GM12873 (cell line): Measurements from ENCODE around the gene TXN.

Experiments used
- TF ChIP-seq, protein P1 (sequence below): IDR thresholded peaks from 2 replicates; pipeline ENCODE4 v1.5.1; 2012; ENCODE audit warnings: low read depth, mild to moderate bottlenecking, moderate library complexity, low read length, control low read depth; ENCODE audit not compliant: insufficient read depth; ENCODE audit errors: missing control alignments

Gene TXN

GRCh38 chr9:110248361-110248760 is 7.9 kb downstream of the TXN start:
- TF ChIP-seq, protein P1, sequence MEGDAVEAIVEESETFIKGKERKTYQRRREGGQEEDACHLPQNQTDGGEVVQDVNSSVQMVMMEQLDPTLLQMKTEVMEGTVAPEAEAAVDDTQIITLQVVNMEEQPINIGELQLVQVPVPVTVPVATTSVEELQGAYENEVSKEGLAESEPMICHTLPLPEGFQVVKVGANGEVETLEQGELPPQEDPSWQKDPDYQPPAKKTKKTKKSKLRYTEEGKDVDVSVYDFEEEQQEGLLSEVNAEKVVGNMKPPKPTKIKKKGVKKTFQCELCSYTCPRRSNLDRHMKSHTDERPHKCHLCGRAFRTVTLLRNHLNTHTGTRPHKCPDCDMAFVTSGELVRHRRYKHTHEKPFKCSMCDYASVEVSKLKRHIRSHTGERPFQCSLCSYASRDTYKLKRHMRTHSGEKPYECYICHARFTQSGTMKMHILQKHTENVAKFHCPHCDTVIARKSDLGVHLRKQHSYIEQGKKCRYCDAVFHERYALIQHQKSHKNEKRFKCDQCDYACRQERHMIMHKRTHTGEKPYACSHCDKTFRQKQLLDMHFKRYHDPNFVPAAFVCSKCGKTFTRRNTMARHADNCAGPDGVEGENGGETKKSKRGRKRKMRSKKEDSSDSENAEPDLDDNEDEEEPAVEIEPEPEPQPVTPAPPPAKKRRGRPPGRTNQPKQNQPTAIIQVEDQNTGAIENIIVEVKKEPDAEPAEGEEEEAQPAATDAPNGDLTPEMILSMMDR, result no peak

GRCh38 chr9:110246214-110246613 is 10.1 kb downstream of the TXN start:
- TF ChIP-seq, protein P1, result no peak

DNA sequence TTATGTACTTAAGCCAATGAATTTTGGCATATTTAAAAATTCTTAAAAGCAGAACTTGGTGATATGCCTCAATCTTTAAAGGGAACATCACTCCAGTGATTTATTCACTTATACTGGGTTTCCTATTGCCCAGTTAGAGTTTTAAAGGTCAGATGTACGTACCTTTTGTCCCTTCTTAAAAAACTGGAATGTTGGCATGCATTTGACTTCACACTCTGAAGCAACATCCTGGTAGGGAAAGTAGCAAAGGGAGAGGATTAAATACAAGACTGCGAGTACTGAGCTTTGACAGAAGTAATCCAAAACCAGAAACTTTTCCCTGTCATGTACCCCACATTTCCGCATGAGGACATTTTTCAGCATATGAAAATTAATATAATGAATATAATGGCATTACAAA is 11.7 kb downstream of the TXN start:
- TF ChIP-seq, protein P1, result no peak

DNA sequence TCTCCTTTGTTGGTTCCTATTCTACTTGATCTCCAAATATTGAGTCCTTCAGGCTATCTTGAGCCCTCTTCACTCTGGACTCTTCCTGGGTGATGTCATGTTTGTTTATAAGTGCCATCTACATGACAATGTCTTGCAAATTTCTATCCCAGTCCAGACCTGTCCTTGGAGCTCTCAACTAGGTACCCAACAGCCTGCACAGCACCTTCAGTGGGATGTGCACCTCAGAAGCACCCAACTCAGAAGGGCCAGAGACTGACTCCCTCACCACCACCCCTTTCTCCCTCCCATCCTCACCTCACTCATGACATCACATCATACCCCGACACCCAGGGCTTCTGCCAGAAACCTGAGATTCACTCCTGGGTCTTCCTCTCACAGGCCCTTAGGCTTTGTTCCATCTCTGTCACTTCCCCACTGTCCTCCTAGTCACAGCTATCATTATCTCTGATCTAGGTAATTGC is 14.4 kb downstream of the TXN start:
- TF ChIP-seq, protein P1, result no peak

DNA sequence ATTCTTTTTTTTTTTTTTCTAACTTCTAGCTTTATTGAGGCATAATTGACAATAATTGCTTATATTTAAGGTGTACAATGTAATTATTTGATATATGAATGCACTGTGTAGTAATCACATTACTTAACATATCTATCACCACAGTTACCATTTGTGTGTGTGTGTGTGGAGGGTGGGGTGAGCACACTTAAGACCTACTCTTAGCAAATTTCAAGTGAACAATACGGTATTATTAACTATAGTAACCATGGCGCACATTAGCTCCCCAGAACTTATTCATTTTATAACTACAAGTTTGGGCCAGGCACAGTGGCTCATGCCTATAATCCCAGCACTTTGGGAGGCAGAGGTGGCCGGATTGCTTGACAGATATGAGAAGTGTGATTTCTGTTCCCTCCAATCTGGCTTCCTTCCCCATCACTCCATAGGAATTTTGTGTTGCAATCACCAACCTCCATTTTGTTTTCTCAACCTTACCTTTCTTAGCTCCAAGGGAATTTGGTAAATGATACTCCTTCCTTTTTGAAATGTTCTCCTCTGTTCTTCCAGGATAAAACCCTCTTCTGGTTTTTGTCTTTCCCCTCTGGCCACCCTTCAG is 14.9 kb downstream of the TXN start:
- TF ChIP-seq, protein P1, result no peak

DNA sequence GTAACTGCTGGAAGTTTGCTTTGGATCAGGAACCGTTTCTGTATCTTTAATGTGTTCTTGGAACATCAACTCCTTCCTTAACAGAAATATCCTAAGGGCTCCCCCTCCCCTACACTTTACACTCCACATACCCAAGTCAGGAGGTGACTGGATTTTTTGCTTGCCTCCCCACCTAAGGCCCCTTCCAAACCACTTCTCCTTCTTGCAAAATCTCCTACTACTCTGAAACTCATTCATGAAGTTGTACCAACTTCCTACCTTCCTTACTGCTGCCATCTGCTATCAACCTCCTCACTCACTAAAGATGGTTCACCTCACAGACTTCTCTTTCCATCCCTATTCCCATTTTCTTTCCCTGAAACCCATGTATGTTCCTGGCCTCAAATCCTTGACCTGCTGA is 16.1 kb downstream of the TXN start:
- TF ChIP-seq, protein P1, result no peak

GRCh38 chr9:110228321-110228720 is 28.0 kb downstream of the TXN start:
- TF ChIP-seq, protein P1, result no peak

DNA sequence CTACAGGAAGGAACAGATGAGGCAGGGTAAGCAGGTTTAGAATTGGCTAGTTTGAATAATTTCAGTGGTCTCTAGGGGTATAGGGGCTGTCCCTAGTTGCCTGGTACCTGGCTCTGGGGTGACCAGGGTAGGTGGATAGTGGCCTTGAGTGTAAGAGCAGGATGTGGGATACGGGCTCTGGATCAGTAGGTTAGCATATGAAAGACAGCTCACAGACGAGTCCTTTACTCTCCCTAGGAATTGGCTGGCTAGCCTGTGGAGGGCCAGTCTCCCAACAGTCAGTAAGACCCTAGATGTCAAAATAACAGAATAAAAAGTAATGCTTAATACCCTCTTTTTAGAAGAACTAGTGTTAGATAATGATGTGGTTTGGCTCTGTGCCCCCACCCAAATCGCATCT is 31.7 kb downstream of the TXN start:
- TF ChIP-seq, protein P1, result no peak
